RKO (cell line): ENCODE results near the gene TKFC.
"Not testable (repeated sequence)": the region's sequence is repeated elsewhere in the genome, so short reads cannot be mapped to it uniquely, and the experiment has no call there.

Source experiments
- DNase-seq: peaks from one replicate; pipeline ENCODE4 v3.0.0-alpha.2; 2016; ENCODE audit warnings: low spot score

Gene TKFC

GRCh38 chr11:61368646-61369045, 35.6 kb downstream of the TKFC start:
- no peak for DNase-seq

- no peak for DNase-seq
Observed at GRCh38 chr11:61369372-61370348, 36.6 kb downstream of the TKFC start.

- no peak for DNase-seq
Observed at GRCh38 chr11:61370349-61371005, 37.4 kb downstream of the TKFC start.

- DNase-seq, result no peak
Observed at GRCh38 chr11:61372659-61373420, 39.8 kb downstream of the TKFC start.

- DNase-seq, result no peak
Observed at GRCh38 chr11:61375761-61376108, 42.7 kb downstream of the TKFC start.

GRCh38 chr11:61377461-61378160, 44.6 kb downstream of the TKFC start:
- no peak for DNase-seq

- DNase-seq, result no peak
Observed at GRCh38 chr11:61378713-61379313, 45.8 kb downstream of the TKFC start.

- DNase-seq, result no peak
Observed at GRCh38 chr11:61380884-61381283, 47.9 kb downstream of the TKFC start.

GRCh38 chr11:61383859-61384258, 50.8 kb downstream of the TKFC start:
- DNase-seq, result not testable (repeated sequence)

- no peak for DNase-seq
Observed at GRCh38 chr11:61384271-61385242, 51.5 kb downstream of the TKFC start.

GRCh38 chr11:61390161-61390560, 57.1 kb downstream of the TKFC start:
- DNase-seq, result no peak

- peak; percentile 47 for DNase-seq
Observed at GRCh38 chr11:61392981-61393595, 60.1 kb downstream of the TKFC start.
